Thyroid gland (tissue), 4 donors: Measurements from ENCODE around the gene PROC.

Source experiments
- POLR2A ChIP-seq, 2 donors: fragments of 450-650 bp; IDR thresholded peaks; one replicate each; pipeline ENCODE4 v1.6.1; 2017; ENCODE audit warnings: antibody characterized with exemption in 2 of 2, mild to moderate bottlenecking in 2 of 2, moderate library complexity in 1 of 2
- TF ChIP-seq, protein P1 (sequence below), 6 experiments: fragments of 200-600 bp in 3 of 6; fragments of 450-650 bp in 3 of 6; sonication (generic) in 3 of 6; IDR thresholded peaks; one replicate each; pipeline ENCODE4 v1.5.1; 2016 to 2019; ENCODE audit warnings: antibody characterized with exemption in 6 of 6, mild to moderate bottlenecking in 2 of 6, inconsistent platforms in 1 of 6, moderate library complexity in 1 of 6

GRCh38 chr2:127413200-127413599 lies 5.0 kb upstream of the PROC start:
- TF ChIP-seq, protein P1, sequence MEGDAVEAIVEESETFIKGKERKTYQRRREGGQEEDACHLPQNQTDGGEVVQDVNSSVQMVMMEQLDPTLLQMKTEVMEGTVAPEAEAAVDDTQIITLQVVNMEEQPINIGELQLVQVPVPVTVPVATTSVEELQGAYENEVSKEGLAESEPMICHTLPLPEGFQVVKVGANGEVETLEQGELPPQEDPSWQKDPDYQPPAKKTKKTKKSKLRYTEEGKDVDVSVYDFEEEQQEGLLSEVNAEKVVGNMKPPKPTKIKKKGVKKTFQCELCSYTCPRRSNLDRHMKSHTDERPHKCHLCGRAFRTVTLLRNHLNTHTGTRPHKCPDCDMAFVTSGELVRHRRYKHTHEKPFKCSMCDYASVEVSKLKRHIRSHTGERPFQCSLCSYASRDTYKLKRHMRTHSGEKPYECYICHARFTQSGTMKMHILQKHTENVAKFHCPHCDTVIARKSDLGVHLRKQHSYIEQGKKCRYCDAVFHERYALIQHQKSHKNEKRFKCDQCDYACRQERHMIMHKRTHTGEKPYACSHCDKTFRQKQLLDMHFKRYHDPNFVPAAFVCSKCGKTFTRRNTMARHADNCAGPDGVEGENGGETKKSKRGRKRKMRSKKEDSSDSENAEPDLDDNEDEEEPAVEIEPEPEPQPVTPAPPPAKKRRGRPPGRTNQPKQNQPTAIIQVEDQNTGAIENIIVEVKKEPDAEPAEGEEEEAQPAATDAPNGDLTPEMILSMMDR (IDR thresholded peaks at IDR 0.05) = no peak
- TF ChIP-seq POLR2A (IDR thresholded peaks at IDR 0.05) = no peak
